Measurements from ENCODE around the gene BRD1. TPM values are rescaled to one million over a fixed set of nuclear protein-coding genes. Genes with fewer than 3 reads are reported as not detected.

Gene BRD1
- total and polyA plus RNA-seq, 9 of the 15 experiments (the other 6 are each of a cell fraction or from before 2014, with no cell fraction given) = 0.42 to 17.6 (median 5.5) TPM

DNA sequence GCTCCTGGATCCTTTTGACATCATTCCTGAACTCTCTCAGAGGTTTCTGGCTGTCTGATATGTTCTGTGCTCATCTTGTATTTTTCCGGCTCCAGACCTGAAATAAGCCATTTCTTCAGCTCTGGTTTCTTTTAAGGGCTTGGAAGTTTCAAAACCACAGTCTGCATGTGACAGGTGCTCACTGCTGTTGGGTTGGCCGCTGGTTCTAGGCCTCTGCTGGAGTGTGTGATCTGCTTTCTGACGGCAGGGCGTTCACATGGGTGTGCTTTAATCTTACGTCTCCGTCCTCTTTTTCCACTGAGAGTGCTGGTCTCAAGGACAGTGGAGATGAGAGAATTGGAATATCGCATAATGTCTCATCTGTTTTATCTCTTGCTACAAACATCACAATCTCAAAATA lies 36.3 kb upstream of the BRD1 start (continued):
- TF ChIP-seq FOXJ2 (tag; IDR thresholded peaks at IDR 0.05) = no peak

DNA sequence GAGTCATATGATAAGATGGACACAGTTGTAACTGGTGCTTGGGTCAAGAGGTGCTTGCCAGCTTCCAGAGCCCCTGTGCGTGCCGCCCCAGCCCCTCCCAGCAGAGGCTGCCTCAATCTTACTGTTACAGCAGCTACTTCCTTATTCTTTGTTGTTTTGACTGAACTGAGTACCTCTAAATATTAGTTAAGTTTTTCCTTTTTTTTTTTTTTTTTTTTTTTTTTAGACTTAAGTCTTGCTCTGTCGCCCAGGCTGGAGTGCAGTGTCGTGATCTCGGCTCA lies 34.8 kb upstream of the BRD1 start:
- no TSS peak for BruUV-seq (replicated peaks)
- H3K4me2 ChIP-seq (ENCODE audit: insufficient read depth, low read length) = no peak overlapping the region
- no peaks in the 10 kb centered on the region for H3K27me3 ChIP-seq (ENCODE audit: control insufficient read depth in 2 of 2, insufficient read depth in 2 of 2, low read length in 2 of 2)
- H3K4me3 ChIP-seq = no peak overlapping the region
- intact Hi-C loops (cut with micrococcal nuclease) (no loop called here), in situ Hi-C loops (cut with MboI) (no loop called here)
- no peak for DNase-seq (ENCODE audit: extremely low read depth in 1 of 4, low spot score in 3 of 4)
- no CpG with 5 or more reads among the region's 5 CpGs for WGBS (ENCODE audit: insufficient coverage, low coverage, missing lambda C conversion rate)
- no peak overlapping the region for H3K9ac ChIP-seq (ENCODE audit: insufficient read depth in 1 of 2, low read depth in 2 of 2, low read length in 2 of 2)
- H3K27ac ChIP-seq (ENCODE audit: extremely low read depth, low read depth, low read length) = no peak overlapping the region
- H3K4me1 ChIP-seq (replicated peaks in 1 of 2; ENCODE audit: control insufficient read depth in 2 of 2, insufficient read depth in 2 of 2, low read length in 2 of 2) = peaks cover 0 to 4% of the 10 kb centered on the region in 2 experiments; a peak in 2 of 5 replicates
- ChIA-PET POLR2A (no interaction called here), CTCF (ENCODE audit: low intra/inter-chr PET ratio) (no interaction called here)
- no peak overlapping the region for H2AFZ ChIP-seq (ENCODE audit: low read depth, low read length)
- H3K36me3 ChIP-seq (ENCODE audit: control insufficient read depth, insufficient read depth, low read length) = peaks cover 3% of the 10 kb centered on the region; the same call in 2 of the 3 replicates
- no peak for ATAC-seq
- FAIRE-seq = no peak
- TF ChIP-seq U2AF1 (optimal IDR thresholded peaks at IDR 0.05; ENCODE audit: low read depth, low read length) (no peak), HEY1 (CRISPR knock-in tag; IDR thresholded peaks at IDR 0.05; ENCODE audit: borderline replicate concordance) (no peak), E2F3 (CRISPR knock-in tag; IDR thresholded peaks at IDR 0.05) (no peak), ZC3H4 (CRISPR knock-in tag; IDR thresholded peaks at IDR 0.05; ENCODE audit: borderline replicate concordance) (no peak), SP2 (IDR thresholded peaks at IDR 0.05; ENCODE audit: extremely low read depth, low read depth, low read length, poor library complexity, severe bottlenecking) (no peak), MCM7 (IDR thresholded peaks at IDR 0.05) (no peak), SRF (CRISPR knock-in tag; IDR thresholded peaks at IDR 0.05) (no peak)
- TF ChIP-seq, protein P1, sequence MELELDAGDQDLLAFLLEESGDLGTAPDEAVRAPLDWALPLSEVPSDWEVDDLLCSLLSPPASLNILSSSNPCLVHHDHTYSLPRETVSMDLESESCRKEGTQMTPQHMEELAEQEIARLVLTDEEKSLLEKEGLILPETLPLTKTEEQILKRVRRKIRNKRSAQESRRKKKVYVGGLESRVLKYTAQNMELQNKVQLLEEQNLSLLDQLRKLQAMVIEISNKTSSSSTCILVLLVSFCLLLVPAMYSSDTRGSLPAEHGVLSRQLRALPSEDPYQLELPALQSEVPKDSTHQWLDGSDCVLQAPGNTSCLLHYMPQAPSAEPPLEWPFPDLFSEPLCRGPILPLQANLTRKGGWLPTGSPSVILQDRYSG (tag; conservative IDR thresholded peaks at IDR 0.05; ENCODE audit: low read depth) = no peak
- TF ChIP-seq, protein P2, sequence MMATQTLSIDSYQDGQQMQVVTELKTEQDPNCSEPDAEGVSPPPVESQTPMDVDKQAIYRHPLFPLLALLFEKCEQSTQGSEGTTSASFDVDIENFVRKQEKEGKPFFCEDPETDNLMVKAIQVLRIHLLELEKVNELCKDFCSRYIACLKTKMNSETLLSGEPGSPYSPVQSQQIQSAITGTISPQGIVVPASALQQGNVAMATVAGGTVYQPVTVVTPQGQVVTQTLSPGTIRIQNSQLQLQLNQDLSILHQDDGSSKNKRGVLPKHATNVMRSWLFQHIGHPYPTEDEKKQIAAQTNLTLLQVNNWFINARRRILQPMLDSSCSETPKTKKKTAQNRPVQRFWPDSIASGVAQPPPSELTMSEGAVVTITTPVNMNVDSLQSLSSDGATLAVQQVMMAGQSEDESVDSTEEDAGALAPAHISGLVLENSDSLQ (IDR thresholded peaks at IDR 0.05) = no peak
- peaks cover 85% of the 10 kb centered on the region for H3K79me2 ChIP-seq (ENCODE audit: control insufficient read depth, insufficient read depth, low read length)
- H3K9me1 ChIP-seq (ENCODE audit: control insufficient read depth, insufficient read depth, low read length) = peaks cover 4% of the 10 kb centered on the region
- no peaks in the 10 kb centered on the region for H4K20me1 ChIP-seq (replicated peaks; ENCODE audit: control insufficient read depth, insufficient read depth, low read length)
- H3K9me3 ChIP-seq (replicated peaks; ENCODE audit: control insufficient read depth, insufficient read depth, low read depth, low read length) = no peaks in the 10 kb centered on the region; the same call in 1 of the 2 replicates

All from K562 (cell line).